Measurements from ENCODE around the gene DIPK1A.

DIPK1A gene

GRCh38 chr1:92792340-92792782 lies 168.9 kb downstream of the DIPK1A start:
- DNase-seq (ENCODE audit: low read depth), result no peak

Measured in non-pigmented ciliary epithelial cell (primary cell).